GM20000 (cell line): ENCODE results near the gene LDB1.

Source experiments
- DNase-seq: peaks from one replicate; pipeline ENCODE4 v3.0.0; 2012; ENCODE audit warnings: low spot score
- CTCF ChIP-seq: IDR thresholded peaks from 2 replicates; pipeline ENCODE4 v1.5.1; 2012; ENCODE audit warnings: mild to moderate bottlenecking, control low read depth; ENCODE audit errors: extremely low read depth, missing control alignments

Gene LDB1

GRCh38 chr10:102146971-102147428, 26.8 kb upstream of the LDB1 start:
- TF ChIP-seq CTCF, result no peak
- no peak for DNase-seq

GRCh38 chr10:102141583-102142107, 21.5 kb upstream of the LDB1 start:
- no peak for DNase-seq
- no peak for TF ChIP-seq CTCF

GRCh38 chr10:102140913-102141540, 20.9 kb upstream of the LDB1 start:
- no peak for DNase-seq
- TF ChIP-seq CTCF, result no peak

- no peak for DNase-seq
- no peak for TF ChIP-seq CTCF
These were observed 20.1 kb upstream of the LDB1 start for GRCh38 chr10:102140218-102140617.

- TF ChIP-seq CTCF, result no peak
- no peak for DNase-seq
These were observed 19.3 kb upstream of the LDB1 start for GRCh38 chr10:102139281-102140110.

GRCh38 chr10:102135956-102136526, 15.9 kb upstream of the LDB1 start:
- no peak for TF ChIP-seq CTCF
- DNase-seq, result no peak

GRCh38 chr10:102134416-102134815, 14.2 kb upstream of the LDB1 start:
- TF ChIP-seq CTCF, result no peak

More at GRCh38 chr10:102134416-102134815, 14.2 kb upstream of the LDB1 start:
- no peak for DNase-seq
